Superior temporal gyrus (tissue), 1 donor: ENCODE measurements around the gene UNC5B.

Experiments
- DNase-seq: peaks from one replicate; pipeline ENCODE4 v3.0.0-alpha.2; 2016; ENCODE audit errors: extremely low spot score

Gene UNC5B

GRCh38 chr10:71239946-71240795 lies 27.8 kb downstream of the UNC5B start:
- DNase-seq: no peak

DNA sequence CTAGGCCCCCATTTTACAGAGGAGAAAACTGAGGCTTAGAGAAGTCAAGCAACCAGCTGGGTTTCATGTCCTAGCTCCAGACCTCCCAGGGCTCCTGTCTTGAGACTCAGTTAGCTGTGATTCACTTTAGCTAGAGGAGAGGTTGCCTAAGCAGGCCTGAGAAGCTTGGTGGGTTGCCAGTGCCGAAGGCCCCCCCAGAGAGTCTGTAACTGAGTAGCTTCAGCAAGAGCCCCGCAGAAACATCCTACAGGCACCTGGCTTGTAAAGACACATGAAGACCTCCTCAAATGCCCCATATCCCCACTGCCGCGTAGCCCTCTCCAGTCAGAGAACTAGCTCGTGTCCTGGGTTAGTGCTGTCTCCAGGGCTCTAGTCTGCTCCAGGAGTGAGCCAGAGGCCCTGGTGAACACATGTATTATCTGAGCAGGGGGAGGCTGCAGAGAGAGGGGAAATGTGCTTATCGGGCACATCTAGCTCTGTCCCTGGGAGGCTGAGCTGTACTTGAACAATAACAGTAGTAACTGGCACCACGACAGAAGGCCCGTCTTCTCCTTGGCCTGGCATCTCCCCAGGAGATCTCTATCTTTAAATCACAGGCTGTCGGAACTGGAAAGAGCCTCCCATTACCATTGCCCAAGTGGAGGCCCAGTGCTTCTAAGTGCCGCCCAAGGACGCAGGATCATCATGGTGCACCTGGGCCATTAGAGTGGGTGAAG lies 28.9 kb downstream of the UNC5B start:
- DNase-seq: peak; percentile 17

DNA sequence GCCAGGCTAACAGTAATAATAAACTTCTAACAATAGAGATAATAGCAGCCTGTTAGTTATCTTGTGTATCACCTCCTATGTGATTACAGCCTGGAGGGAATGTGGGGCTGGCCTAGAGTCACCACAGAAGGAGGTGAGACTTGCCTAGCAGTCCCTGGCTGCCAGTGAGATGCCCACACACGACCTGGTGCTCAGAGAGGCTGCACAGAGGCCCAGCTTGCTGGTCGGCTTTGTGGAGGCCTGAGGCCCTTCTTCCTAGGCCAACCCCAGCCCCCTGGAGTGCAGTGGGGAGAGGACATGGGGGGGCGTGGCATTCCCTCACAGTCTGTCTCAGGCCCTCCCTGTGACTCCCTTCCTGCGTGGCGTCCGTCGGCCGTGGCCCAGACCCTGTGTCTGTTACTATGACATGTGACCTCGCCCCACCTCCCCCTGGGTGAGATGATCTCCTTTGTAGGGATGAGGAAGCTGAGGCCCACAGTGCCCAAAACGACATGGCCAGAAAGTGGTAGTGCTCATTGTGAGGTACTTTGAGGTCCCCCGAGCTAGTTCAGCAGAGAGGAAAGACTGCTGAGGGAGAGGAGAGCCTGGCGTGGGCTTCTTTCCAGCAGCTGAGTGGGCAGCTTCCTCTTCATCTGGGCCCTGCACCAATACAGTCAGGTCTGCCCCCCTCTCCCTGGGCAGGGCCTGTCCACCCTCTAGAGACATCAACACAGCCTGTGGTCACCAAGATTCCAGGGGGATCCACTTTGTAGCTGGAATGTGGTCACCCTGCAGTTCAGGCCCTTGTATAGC lies 29.7 kb downstream of the UNC5B start:
- DNase-seq: peak; percentile 36

- no peak for DNase-seq
Observed at GRCh38 chr10:71242622-71243009, 30.2 kb downstream of the UNC5B start.

DNA sequence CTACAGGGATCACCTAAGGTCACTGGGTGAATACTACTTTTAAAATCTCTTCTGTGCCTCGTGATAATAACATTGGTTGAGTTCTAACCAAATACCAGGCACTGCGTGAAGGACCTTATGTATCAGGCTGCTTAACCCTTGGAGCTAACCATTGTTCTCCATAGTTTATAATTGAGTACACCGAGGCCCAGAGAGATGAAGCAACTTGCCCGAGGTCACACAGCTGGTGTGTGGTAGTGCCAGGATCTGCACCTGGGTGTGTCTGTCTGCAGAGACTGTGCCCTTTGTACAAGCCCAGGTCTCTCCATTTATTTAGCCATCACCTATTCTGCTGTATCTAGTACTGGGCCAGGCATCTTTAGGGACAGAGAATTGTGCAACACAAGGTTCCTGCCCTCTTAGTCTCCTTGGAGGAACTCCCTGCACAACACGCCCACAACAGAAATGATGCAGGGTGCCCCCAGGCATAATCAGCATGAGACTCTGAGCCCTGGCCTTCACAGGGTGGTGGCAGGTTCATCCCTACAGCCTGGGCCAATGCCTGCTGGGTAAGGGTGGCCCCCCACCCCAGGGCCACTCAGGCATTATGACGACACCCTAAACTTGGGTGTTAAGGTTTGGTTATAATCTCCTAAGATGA lies 31.5 kb downstream of the UNC5B start:
- no peak for DNase-seq

DNA sequence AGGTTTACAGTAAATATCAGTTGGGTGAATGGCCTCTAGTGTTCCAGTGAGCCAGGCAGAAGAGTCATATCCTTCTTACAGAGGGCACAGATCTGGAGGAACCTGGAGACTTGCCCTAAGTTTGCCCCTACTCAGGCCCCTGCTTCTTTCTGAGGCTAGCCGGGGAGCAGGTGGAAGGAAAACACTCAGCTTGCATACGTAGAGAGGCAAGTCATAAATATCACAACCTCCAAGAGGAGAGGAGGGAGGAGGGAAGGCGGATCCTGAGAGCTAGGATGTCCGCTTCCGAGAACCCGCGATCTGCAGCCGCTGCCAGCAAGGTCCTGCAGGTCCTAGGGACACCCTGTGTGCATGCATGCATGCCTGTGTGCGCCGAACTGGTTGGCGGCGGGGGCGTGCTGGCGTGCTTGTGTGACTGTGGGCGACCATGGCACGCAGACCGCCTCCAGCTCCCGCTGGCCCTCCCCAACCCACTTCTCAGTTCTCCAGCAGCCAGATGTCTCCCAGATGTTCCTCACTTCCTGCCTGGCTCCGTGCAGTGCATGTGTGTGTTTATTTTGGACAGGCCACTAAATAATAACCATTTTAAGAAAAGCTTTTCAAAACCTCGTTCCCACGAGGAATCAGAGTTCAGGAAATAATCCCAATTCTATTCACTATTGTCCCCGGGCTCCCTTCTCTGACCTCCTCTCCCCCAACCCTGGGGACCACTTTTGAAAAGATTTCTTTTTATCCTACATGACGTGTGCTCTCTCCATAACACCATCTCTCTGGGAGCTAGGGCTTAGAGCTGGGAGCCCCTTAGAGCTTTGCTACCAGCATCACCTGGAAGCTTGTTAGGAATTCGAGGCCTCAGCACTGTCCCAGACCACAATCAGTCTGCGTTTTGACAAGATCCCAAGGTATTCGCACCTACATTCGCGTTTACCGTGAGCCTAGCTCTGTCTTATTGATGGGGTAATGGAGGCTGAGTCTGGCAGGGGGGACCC lies 32.4 kb downstream of the UNC5B start:
- no peak for DNase-seq

- DNase-seq: no peak
Observed at GRCh38 chr10:71245420-71246325, 33.3 kb downstream of the UNC5B start.

GRCh38 chr10:71246591-71247413 lies 34.4 kb downstream of the UNC5B start:
- DNase-seq: no peak

DNA sequence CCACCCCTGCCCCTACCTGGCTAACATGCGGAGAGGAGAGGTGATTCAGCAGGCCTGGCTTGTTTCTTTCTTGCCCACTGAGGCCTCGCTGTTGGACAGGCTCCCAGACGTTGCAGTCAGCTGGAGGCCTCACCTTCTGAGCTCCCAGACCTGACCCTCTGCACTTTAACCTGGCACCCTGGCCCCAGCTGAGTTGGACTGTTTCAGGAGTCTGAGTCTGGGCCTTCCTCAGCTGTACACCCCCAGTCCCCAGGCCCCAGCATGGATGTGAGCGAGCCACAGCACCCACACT lies 35.0 kb downstream of the UNC5B start:
- DNase-seq: no peak

GRCh38 chr10:71247804-71248203 lies 35.4 kb downstream of the UNC5B start:
- DNase-seq: no peak

- DNase-seq: no peak
Observed at GRCh38 chr10:71248210-71248609, 35.8 kb downstream of the UNC5B start.

- no peak for DNase-seq
Observed at GRCh38 chr10:71249996-71250395, 37.6 kb downstream of the UNC5B start.

DNA sequence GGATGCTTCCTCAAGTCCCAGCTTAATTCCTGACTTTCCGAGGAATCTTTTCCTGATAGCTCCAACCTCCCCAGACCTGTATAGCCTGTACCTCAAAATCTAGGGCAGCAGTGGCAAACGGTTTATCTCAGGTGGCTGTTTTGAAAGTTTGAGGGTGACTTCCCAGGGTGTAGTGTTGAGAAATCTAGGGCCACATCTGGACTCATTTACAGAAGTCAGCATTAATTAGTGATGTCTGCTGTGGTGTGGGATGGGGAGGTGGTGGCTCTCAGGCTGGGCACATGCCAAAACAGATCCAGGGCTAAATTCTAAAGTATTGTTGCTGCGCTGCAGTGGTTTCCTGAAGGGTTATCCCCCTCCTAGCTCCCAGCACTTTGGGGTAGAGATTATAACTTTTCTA lies 38.0 kb downstream of the UNC5B start:
- DNase-seq: no peak

GRCh38 chr10:71250842-71251241 lies 38.5 kb downstream of the UNC5B start:
- DNase-seq: no peak

- no peak for DNase-seq
Observed at GRCh38 chr10:71251319-71251718, 38.9 kb downstream of the UNC5B start.

- DNase-seq: no peak
Observed at GRCh38 chr10:71252220-71252619, 39.9 kb downstream of the UNC5B start.

GRCh38 chr10:71253981-71254818 lies 41.8 kb downstream of the UNC5B start:
- DNase-seq: no peak
